Heart left ventricle (tissue), 16 donors: ENCODE data around the gene THSD4. TPM values are rescaled to one million over a fixed set of nuclear protein-coding genes. Genes with fewer than 3 reads are reported as not detected.

Source experiments
- ATAC-seq, 4 donors: fragments of 200-7000 bp; cut with Tn5 transposase; one replicate each; pipeline ENCODE4 v1.9.1; 2020 to 2022; ENCODE audit warnings: moderate library complexity in 4 of 4, mild to moderate bottlenecking in 3 of 4, moderate number of reproducible peaks in 1 of 4
- DNase-seq, 5 donors: peaks; one replicate each; pipeline ENCODE4 v3.0.0-alpha.2; 2020
- H3K27ac ChIP-seq, 12 donors: fragments of 200-600 bp; sonication (generic) in 4 of 12; one replicate each; pipeline versions ENCODE4 v1.5.0 to v1.8.0; 2016 to 2022; ENCODE audit warnings: mild to moderate bottlenecking in 2 of 12
- H3K27me3 ChIP-seq, 9 donors: fragments of 200-600 bp; sonication (generic) in 2 of 9; one replicate each; pipeline versions ENCODE4 v1.5.1 to v1.8.0; 2016 to 2022; ENCODE audit warnings: mild to moderate bottlenecking in 3 of 9
- H3K36me3 ChIP-seq, 9 donors: fragments of 200-600 bp; sonication (generic) in 2 of 9; one replicate each; pipeline versions ENCODE4 v1.5.0 to v1.8.0; 2018 to 2022; ENCODE audit warnings: mild to moderate bottlenecking in 2 of 9
- H3K4me1 ChIP-seq, 12 donors: fragments of 200-600 bp; sonication (generic) in 4 of 12; one replicate each; pipeline versions ENCODE4 v1.5.0 to v1.8.0; 2016 to 2022; ENCODE audit warnings: mild to moderate bottlenecking in 3 of 12
- H3K4me3 ChIP-seq, 12 donors: fragments of 200-600 bp; sonication (generic) in 4 of 12; one replicate each; pipeline versions ENCODE4 v1.5.0 to v1.8.0; 2017 to 2022; ENCODE audit warnings: mild to moderate bottlenecking in 9 of 12, moderate library complexity in 4 of 12
- H3K9me3 ChIP-seq, 12 donors: fragments of 200-600 bp; sonication (generic) in 4 of 12; one replicate each; pipeline versions ENCODE4 v1.5.0 to v1.8.0; 2016 to 2022; ENCODE audit warnings: mild to moderate bottlenecking in 1 of 12
- POLR2A ChIP-seq, 2 donors: fragments of 450-650 bp; IDR thresholded peaks; one replicate each; pipeline ENCODE4 v1.6.1; 2017; ENCODE audit warnings: antibody characterized with exemption in 2 of 2, mild to moderate bottlenecking in 2 of 2, moderate library complexity in 2 of 2
- WGBS, 4 donors: extraction: QIAGEN DNeasy Blood & Tissue Kit in 2 of 4; methylation state at CpG; one replicate each; pipeline versions ENCODE4 v1.1.5 to v1.1.7; 2013 to 2018; 5-methylcytosine and 5-hydroxymethylcytosine counted together
- intact Hi-C, 10 donors: fragments of 100-400 bp; cut with DNase I; formaldehyde crosslinking; loops; one replicate each; pipeline versions ENCODE4 v1.11.1 to v1.14.2; 2022
- polyA plus RNA-seq, 2 donors: library from polyadenylated mRNA; stranded (reverse); fragments of 200-250 nt; gene quantifications; one replicate each; pipeline ENCODE4 v1.2.3, GENCODE V29; 2013
- total RNA-seq, 9 donors: library from RNA; depleted of rRNA in 2 of 9; stranded (reverse); fragments of >200 nt in 2 of 9; fragmentation: NEBNext Ultra II Directional in 3 of 9; extraction: Animal tissue kit (Norgen Biotek cat#: 25700) in 3 of 9; gene quantifications; one replicate each; pipeline versions ENCODE4 v1.1.0 to v1.2.4, GENCODE V29; 2016 to 2023
- TF ChIP-seq, protein P1 (sequence below), 12 donors: fragments of 200-600 bp; sonication (generic) in 4 of 12; IDR thresholded peaks; one replicate each; pipeline versions ENCODE4 v1.5.0 to v1.8.0; 2018 to 2022; ENCODE audit warnings: antibody characterized with exemption in 12 of 12, mild to moderate bottlenecking in 5 of 12
- donor health status: ischemic (EF 13 %, LVEDD 7.1; RV severe dilation, severe dysfunction).
- donor health status: healthy with polysubstance abuse.
- donor health status: DM: no; HTN: yes; CAD: no.
- donor health status: DM: no; HTN: no; CAD: no.
- donor health status: ischemic (EF 25% LVEDD 6.9; RV normal size, moderate dysfunction).
- donor health status: ischemic (EF 25% LVEDD 5.7; RV mildly dilated, moderate dysfunction).
- donor health status: healthy.
- donor health status: DM: yes; HTN: yes; CAD: no.
- donor health status: ischemic (EF 35%, LVEDD 5.7; RV mildly dilated, moderate dysfunction).
- donor health status: nonischemic (EF 11% LVEDD 7.7; RV severe dilation, severe dysfunction).
- donor health status: DM: yes; HTN: yes; CAD: no.
- donor health status: PGD.
- donor health status: ischemic (EF 29% LVEDD 5.4; RV normal size, mild dysfunction).
- donor health status: nonischemic (EF 23%, LVEDD 6.1; RV moderate dilation, normal function).

Gene THSD4
- total and polyA plus RNA-seq, 11 donors = 32.6 to 206 (median 93.2) TPM

DNA sequence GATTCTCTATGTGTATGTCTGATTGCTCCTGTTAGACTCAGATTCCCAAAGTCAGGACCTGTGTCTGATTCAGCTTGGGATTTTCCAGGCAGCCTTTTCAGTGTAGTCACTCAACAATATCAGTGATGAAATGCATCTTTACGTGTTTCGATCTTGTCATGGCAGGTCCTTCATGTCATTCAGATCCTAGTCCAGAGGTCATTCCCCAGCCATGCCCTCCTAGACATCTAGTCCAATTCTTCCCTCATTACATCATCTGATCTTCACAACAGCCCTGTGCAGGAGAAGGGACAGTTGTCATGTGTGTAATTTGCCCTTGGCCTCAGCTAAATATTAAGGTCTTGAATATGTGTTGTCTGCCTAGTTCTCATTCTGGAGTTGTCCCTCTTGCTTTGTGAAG lies 541.9 kb downstream of the THSD4 start:
- Histone ChIP-seq H3K36me3 (no peaks in the 10 kb centered on the region), H3K27me3 (no peaks in the 10 kb centered on the region), H3K9me3 (no peaks in the 10 kb centered on the region), H3K27ac (no peak overlapping the region), H3K4me3 (no peak overlapping the region), H3K4me1 (peaks cover 0 to 66% (median 25%) of the 10 kb centered on the region in 12 donors)
- 60 to 84% (median 63%) methylated on average over 2 of the region's 2 CpGs for WGBS, 4 donors
- peak in 1 of 4 donors; percentile 13 for ATAC-seq
- no peak for TF ChIP-seq POLR2A (IDR thresholded peaks at IDR 0.05)
- TF ChIP-seq, protein P1, sequence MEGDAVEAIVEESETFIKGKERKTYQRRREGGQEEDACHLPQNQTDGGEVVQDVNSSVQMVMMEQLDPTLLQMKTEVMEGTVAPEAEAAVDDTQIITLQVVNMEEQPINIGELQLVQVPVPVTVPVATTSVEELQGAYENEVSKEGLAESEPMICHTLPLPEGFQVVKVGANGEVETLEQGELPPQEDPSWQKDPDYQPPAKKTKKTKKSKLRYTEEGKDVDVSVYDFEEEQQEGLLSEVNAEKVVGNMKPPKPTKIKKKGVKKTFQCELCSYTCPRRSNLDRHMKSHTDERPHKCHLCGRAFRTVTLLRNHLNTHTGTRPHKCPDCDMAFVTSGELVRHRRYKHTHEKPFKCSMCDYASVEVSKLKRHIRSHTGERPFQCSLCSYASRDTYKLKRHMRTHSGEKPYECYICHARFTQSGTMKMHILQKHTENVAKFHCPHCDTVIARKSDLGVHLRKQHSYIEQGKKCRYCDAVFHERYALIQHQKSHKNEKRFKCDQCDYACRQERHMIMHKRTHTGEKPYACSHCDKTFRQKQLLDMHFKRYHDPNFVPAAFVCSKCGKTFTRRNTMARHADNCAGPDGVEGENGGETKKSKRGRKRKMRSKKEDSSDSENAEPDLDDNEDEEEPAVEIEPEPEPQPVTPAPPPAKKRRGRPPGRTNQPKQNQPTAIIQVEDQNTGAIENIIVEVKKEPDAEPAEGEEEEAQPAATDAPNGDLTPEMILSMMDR (IDR thresholded peaks at IDR 0.05) = no peak
- no peak for DNase-seq
- intact Hi-C loops = loop anchor here in 2 of 10 donors (5.0 kb wide), 2 partner anchors 50 to 195 kb away; no protein-coding TSS in a partner anchor

DNA sequence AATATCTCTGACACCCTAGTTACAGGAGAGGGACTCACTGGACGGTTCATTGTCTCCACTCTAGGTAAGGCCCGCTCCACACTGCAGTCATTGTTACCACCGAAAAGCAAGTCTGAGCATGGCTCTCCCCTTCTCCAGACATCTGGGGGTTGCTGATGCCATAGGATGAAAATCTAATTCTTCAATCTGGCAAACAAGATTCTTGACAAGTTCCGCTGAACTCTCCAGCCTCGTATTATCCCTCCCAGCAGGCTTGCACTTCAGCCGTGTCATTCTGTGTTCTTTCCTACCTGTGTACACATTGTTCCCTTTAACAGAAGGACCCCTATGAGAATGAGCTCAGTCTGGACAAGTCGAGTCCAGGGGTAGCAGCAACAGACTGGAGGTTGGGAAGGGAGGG lies 542.8 kb downstream of the THSD4 start:
- TF ChIP-seq, protein P1 (IDR thresholded peaks at IDR 0.05) = no peak
- no peak for TF ChIP-seq POLR2A (IDR thresholded peaks at IDR 0.05)
- WGBS, 4 donors = 81 to 93% (median 88%) methylated on average over 7 of the region's 7 CpGs
- Histone ChIP-seq H3K4me3 (no peak overlapping the region), H3K9me3 (no peaks in the 10 kb centered on the region), H3K4me1 (peaks cover 0 to 59% (median 24%) of the 10 kb centered on the region in 12 donors), H3K27ac (peak overlapping the region in 2 of 12 donors; percentile 1 to 42), H3K27me3 (no peaks in the 10 kb centered on the region), H3K36me3 (no peaks in the 10 kb centered on the region)
- intact Hi-C loops = loop anchor here in 2 of 10 donors (5.0 kb wide), 2 partner anchors 49 to 196 kb away; no protein-coding TSS in a partner anchor
- no peak for DNase-seq
- no peak for ATAC-seq

DNA sequence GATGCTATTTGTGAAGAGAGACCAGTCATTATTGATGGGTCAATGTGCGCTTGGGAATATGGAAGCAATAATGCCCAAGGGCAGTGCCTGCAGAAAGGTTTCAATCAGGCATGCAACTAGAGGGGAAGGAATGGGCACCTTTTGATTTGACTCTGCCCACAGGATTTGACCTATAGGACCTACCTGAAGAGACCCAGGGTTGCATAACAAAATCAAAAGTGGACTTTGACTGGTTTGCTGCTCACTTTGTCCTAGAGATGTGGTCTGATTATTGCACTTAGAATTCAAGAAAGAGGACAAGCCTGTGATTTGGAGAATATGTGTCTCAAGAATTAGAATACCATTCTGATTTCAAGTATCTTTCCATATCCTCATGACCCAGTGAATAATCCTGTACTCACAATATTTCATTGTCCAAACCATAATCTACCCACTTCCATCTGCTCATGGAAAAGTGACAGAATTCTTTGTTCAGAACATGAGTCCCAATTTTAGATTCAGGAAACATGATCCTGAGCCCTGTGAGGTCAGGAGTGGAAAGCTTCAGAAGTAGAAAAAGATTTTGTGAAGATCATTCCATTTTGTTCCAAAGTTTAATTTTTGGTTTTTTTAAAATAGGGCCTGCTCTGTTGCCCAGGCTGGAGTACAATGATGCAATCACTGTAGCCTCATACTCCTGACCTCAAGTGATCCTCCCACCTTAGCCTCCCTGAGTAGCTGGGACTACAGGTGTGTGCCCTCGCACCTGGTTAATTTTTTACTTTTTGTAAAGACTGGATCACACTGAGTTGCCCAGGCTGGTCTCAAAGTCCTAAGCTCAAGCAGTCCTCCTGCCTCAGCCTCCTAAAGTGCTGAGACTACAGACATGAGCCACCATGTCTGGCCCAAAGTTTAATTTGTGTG lies 543.8 kb downstream of the THSD4 start:
- no peak overlapping the region for H3K4me3 ChIP-seq
- TF ChIP-seq, protein P1 (IDR thresholded peaks at IDR 0.05) = no peak
- no peak for TF ChIP-seq POLR2A (IDR thresholded peaks at IDR 0.05)
- DNase-seq = no peak
- intact Hi-C loops = loop anchor here in 2 of 10 donors (5.0 kb wide), 2 partner anchors 48 to 197 kb away; no protein-coding TSS in a partner anchor
- peaks cover 0 to 50% (median 22%) of the 10 kb centered on the region in 12 donors for H3K4me1 ChIP-seq
- H3K27me3 ChIP-seq = no peaks in the 10 kb centered on the region
- WGBS, 4 donors = 89 to 98% (median 96%) methylated on average over 2 of the region's 2 CpGs
- H3K36me3 ChIP-seq = no peaks in the 10 kb centered on the region
- peak overlapping the region in 8 of 12 donors; percentile 11 to 67 (median 32) for H3K27ac ChIP-seq
- H3K9me3 ChIP-seq = no peaks in the 10 kb centered on the region
- ATAC-seq = no peak

DNA sequence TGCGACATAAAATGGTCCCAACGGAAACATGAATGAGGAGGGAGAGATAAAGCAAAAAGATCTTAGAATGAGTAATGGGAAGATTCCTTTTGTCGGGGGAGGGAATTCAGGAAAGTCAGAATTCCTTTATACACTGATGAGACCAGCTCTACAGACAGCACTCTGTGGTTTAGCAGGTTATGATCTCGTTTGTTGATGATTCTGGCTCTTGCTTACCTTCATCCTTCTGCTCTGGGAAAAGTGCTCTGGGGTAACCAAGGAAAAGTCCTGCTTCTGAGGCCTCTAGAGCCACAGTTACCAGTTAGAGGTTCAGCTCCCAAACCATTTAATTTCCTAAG lies 544.4 kb downstream of the THSD4 start:
- TF ChIP-seq, protein P1 (IDR thresholded peaks at IDR 0.05) = no peak
- no peak for TF ChIP-seq POLR2A (IDR thresholded peaks at IDR 0.05)
- H3K36me3 ChIP-seq = no peaks in the 10 kb centered on the region
- WGBS, 4 donors = 70 to 78% (median 72%) methylated on average over 4 of the region's 4 CpGs
- H3K27ac ChIP-seq = peak overlapping the region in 4 of 12 donors; percentile 23 to 67 (median 54)
- ATAC-seq (no peak), DNase-seq (no peak)
- peaks cover 0 to under 1% (median 0%) of the 10 kb centered on the region in 12 donors for H3K9me3 ChIP-seq
- H3K27me3 ChIP-seq = no peaks in the 10 kb centered on the region
- intact Hi-C loops = loop anchor here in 2 of 10 donors (5.0 kb wide), 2 partner anchors 48 to 197 kb away; no protein-coding TSS in a partner anchor
- peaks cover 0 to 44% (median 19%) of the 10 kb centered on the region in 12 donors for H3K4me1 ChIP-seq
- H3K4me3 ChIP-seq = no peak overlapping the region
